ENCODE data around the gene TTC4. TPM values are rescaled to one million over a fixed set of nuclear protein-coding genes. Genes with fewer than 3 reads are reported as not detected.

TTC4 gene, protein sequence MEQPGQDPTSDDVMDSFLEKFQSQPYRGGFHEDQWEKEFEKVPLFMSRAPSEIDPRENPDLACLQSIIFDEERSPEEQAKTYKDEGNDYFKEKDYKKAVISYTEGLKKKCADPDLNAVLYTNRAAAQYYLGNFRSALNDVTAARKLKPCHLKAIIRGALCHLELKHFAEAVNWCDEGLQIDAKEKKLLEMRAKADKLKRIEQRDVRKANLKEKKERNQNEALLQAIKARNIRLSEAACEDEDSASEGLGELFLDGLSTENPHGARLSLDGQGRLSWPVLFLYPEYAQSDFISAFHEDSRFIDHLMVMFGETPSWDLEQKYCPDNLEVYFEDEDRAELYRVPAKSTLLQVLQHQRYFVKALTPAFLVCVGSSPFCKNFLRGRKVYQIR
- polyA plus RNA-seq (2011; rRNA removed) (22.5 and 22.7 TPM in 2 replicates), polyA minus RNA-seq (2011; rRNA and poly(A)+ RNA removed) (17.9 and 18.1 TPM in 2 replicates)

DNA sequence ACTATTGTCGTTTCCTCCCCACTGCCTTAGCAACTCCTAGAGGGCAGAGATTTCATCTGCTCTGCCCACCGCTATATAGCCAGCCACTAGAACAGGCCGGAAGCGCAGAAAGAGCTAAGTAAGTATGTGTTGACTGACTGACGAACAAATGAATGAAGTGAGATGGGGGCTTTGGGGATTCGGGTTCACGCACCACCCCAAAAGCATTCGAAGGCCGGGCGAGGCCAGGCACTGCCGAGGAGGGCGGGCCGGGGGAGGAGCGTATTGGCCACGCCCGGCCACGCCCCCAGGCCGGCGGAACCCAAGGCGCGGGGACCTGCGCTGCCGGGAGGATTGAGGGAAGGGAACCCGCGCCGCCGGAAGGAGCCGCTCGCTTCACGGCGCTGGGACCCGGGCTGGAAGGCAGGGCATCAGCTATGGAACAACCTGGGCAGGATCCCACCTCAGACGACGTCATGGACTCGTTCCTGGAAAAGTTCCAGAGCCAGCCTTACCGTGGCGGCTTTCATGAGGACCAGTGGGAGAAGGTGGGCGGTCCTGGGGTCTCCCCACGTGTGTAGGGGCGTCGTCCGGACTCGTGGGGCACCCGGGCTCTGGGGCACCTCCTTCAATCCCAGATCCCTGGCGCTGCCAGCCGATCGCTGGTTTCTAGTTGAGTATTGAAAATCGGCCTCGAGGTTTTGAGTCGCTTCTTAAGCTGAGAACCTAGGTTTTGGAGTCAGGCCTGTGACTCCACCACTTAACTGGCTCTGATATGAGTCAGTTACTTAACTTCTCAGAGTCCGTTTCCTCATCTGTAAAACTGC, at the start of gene TTC4:
TTC4 (plus strand) TSS at position 369 of the 806 bp plus-strand sequence; CDS start at position 417, 48 bp downstream.
- H3K27me3 ChIP-seq (ENCODE audit: control insufficient read depth, insufficient read depth, low read length): peaks cover 9% of the 10 kb centered on the region
- H3K27ac ChIP-seq (ENCODE audit: low read depth, low read length): peak within 1 kb of the TSS; percentile 67
- peak within 1 kb of the TSS; percentile 97 for H3K4me3 ChIP-seq (ENCODE audit: low read depth, low read length)
- POLR2A ChIA-PET: interaction anchor here (0.6 to 1.5 kb wide), 3 partner anchors 27 to 641 kb away, joined by 3 read pairs; partner anchors contain the start of gene PARS2
- TF ChIP-seq, protein P1, sequence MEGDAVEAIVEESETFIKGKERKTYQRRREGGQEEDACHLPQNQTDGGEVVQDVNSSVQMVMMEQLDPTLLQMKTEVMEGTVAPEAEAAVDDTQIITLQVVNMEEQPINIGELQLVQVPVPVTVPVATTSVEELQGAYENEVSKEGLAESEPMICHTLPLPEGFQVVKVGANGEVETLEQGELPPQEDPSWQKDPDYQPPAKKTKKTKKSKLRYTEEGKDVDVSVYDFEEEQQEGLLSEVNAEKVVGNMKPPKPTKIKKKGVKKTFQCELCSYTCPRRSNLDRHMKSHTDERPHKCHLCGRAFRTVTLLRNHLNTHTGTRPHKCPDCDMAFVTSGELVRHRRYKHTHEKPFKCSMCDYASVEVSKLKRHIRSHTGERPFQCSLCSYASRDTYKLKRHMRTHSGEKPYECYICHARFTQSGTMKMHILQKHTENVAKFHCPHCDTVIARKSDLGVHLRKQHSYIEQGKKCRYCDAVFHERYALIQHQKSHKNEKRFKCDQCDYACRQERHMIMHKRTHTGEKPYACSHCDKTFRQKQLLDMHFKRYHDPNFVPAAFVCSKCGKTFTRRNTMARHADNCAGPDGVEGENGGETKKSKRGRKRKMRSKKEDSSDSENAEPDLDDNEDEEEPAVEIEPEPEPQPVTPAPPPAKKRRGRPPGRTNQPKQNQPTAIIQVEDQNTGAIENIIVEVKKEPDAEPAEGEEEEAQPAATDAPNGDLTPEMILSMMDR (IDR thresholded peaks at IDR 0.05; ENCODE audit: low read depth, low read length): no peak
- H3K9me3 ChIP-seq (ENCODE audit: control insufficient read depth, insufficient read depth, low read length): no peaks in the 10 kb centered on the region
- CTCF ChIA-PET: no interaction called here
- DNase-seq (ENCODE audit: low read depth, low spot score): peak; percentile 20

DNA sequence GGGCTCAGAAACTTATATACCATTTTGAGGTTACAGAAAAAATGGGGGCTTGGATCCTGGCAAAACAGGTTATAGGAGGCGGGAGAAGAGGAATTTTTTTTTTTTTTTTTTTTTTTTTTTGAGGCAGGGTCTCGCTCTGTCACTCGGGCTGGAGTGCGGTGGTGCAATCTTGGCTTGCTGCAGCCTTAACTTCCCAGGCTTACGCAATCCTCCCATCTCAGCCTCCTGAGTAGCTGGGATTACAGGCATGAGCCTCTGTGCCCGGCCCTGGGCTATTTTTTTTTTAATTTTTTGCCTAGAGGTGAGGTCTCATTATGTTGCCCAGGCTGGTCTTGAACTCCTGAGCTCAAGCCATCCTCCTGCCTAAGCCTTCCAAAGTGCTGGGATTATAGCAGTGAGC, 49.3 kb upstream of the TTC4 start:
- no peak overlapping the region for H3K4me3 ChIP-seq (ENCODE audit: low read depth, low read length)
- ChIA-PET CTCF (no interaction called here), POLR2A (no interaction called here)
- H3K27me3 ChIP-seq (ENCODE audit: control insufficient read depth, insufficient read depth, low read length): peaks cover 4% of the 10 kb centered on the region
- H3K27ac ChIP-seq (ENCODE audit: low read depth, low read length): no peak overlapping the region
- TF ChIP-seq, protein P1 (IDR thresholded peaks at IDR 0.05; ENCODE audit: low read depth, low read length): no peak
- DNase-seq (ENCODE audit: low read depth, low spot score): no peak
- no peaks in the 10 kb centered on the region for H3K9me3 ChIP-seq (ENCODE audit: control insufficient read depth, insufficient read depth, low read length)

DNA sequence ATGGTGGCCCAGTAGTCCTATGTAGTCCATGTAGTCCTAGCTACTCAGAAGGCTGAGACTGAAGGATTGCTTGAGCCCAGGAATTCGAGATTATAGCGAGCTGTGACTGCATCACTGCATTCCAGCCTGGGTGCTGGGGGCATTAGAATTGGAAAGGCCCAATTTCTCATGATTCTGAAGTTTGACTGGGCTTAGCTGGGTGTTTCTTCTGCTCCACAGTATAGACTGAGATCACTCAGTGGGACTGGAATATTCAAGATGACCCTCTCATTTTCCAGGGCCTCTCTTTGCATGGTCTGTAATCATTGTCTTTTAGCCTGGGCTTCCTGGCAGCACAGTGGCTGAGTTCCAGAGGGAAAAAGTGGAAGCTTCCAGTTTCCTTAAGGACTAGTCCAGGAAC, 47.9 kb upstream of the TTC4 start:
- no peak for DNase-seq (ENCODE audit: low read depth, low spot score)
- peak overlapping the region; percentile 31 for H3K27ac ChIP-seq (ENCODE audit: low read depth, low read length)
- H3K4me3 ChIP-seq (ENCODE audit: low read depth, low read length): no peak overlapping the region
- TF ChIP-seq, protein P1 (IDR thresholded peaks at IDR 0.05; ENCODE audit: low read depth, low read length): no peak
- ChIA-PET CTCF (interaction anchor here (1.4 kb wide), 1 partner anchor 124 kb away, joined by 4 read pairs; no protein-coding TSS in a partner anchor), POLR2A (no interaction called here)
- H3K9me3 ChIP-seq (ENCODE audit: control insufficient read depth, insufficient read depth, low read length): no peaks in the 10 kb centered on the region
- peaks cover 4% of the 10 kb centered on the region for H3K27me3 ChIP-seq (ENCODE audit: control insufficient read depth, insufficient read depth, low read length)

DNA sequence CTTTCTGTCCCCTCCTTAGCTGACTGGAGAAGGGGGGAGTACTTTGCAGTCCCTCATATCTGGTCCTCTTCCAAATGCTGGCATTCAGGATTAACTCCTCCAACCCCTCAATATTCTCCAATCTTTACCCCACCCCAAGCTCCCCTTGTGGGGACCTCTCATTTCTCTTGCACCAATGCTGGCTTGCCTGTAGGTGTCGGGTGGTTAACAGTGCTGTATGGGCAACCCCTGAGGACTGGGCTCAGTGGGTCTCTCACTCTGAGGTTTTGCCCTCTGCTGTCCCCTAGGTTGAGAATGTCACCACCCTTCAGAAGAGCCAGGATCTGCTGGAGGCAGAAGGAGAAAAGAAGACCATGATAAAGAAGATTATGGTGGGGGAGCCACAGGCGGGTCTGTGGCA, 47.1 kb upstream of the TTC4 start:
- CTCF ChIA-PET: interaction anchor here (1.4 kb wide), 1 partner anchor 123 kb away, joined by 4 read pairs; no protein-coding TSS in a partner anchor
- POLR2A ChIA-PET: no interaction called here
- TF ChIP-seq, protein P1 (IDR thresholded peaks at IDR 0.05; ENCODE audit: low read depth, low read length): no peak

More for the DNA sequence above, 47.1 kb upstream of the TTC4 start:
- DNase-seq (ENCODE audit: low read depth, low spot score): no peak
- H3K27ac ChIP-seq (ENCODE audit: low read depth, low read length): no peak overlapping the region
- no peaks in the 10 kb centered on the region for H3K9me3 ChIP-seq (ENCODE audit: control insufficient read depth, insufficient read depth, low read length)
- H3K27me3 ChIP-seq (ENCODE audit: control insufficient read depth, insufficient read depth, low read length): peaks cover 4% of the 10 kb centered on the region
- H3K4me3 ChIP-seq (ENCODE audit: low read depth, low read length): no peak overlapping the region

Data from AG04450 (cell line).